Sigmoid colon (tissue), 4 donors: ENCODE data around the gene ACAP2.

Source experiments
- EP300 ChIP-seq, 4 donors: sonication (generic); formaldehyde crosslinking; IDR thresholded peaks; one replicate each; pipeline ENCODE4 v1.6.1; 2017; ENCODE audit warnings: antibody characterized with exemption in 4 of 4
- POLR2AphosphoS5 ChIP-seq, 4 donors: sonication (generic); formaldehyde crosslinking; IDR thresholded peaks; one replicate each; pipeline ENCODE4 v1.6.1; 2017; ENCODE audit warnings: antibody characterized with exemption in 4 of 4

DNA sequence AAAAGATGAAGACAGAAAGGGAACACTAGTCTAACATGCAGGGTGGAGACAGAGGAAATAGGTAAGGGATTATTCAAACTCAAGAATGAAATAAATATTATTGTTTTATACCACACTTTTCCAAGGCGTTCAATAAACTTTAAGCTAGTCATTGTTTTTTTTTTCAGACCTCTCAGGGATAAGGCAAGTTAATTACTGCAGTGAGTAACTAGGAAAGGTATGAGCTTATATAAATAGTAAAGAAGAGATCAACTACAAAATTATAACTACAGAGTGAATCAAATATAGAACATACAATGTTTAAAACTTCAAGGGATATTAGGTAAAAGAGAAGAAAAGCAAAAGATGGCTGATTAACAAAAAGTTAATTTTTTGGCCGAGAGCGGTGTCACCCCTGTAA lies 140.4 kb downstream of the ACAP2 start:
- TF ChIP-seq POLR2AphosphoS5 (IDR thresholded peaks at IDR 0.05) (no peak), EP300 (IDR thresholded peaks at IDR 0.05) (no peak)
